OCI-LY1 (cell line): ENCODE data around the gene SIDT1.

Source experiments
- H2AFZ ChIP-seq: fragments of 200-600 bp; sonication (generic), shearing (Covaris generic); 2 replicates; pipeline ENCODE4 v1.6.0; 2014; ENCODE audit warnings: antibody characterized with exemption, mild to moderate bottlenecking, low read length
- H3F3A ChIP-seq: fragments of 200-600 bp; sonication (generic), shearing (Covaris generic); 2 replicates; pipeline ENCODE4 v1.6.0; 2014; ENCODE audit warnings: mild to moderate bottlenecking, antibody characterized with exemption, low read length, moderate library complexity; ENCODE audit not compliant: insufficient read depth
- H3K27ac ChIP-seq: fragments of 200-600 bp; sonication (generic); 2 replicates; pipeline ENCODE4 v1.5.1; 2014; ENCODE audit warnings: low read length, mixed run types, mild to moderate bottlenecking, low read depth; ENCODE audit not compliant: poor library complexity, severe bottlenecking
- H3K27me3 ChIP-seq: fragments of 200-600 bp; sonication (generic); 2 replicates; pipeline ENCODE4 v1.6.0; 2014; ENCODE audit warnings: antibody characterized with exemption, mild to moderate bottlenecking, low read length, moderate library complexity; ENCODE audit not compliant: insufficient read depth
- H3K36me3 ChIP-seq: fragments of 200-600 bp; sonication (generic); 2 replicates; pipeline ENCODE4 v1.6.1; 2014; ENCODE audit warnings: mild to moderate bottlenecking, antibody characterized with exemption, low read length, moderate library complexity, mixed read lengths; ENCODE audit not compliant: insufficient read depth
- H3K4me1 ChIP-seq: fragments of 200-600 bp; sonication (generic); 2 replicates; pipeline ENCODE4 v1.5.1; 2014; ENCODE audit warnings: mild to moderate bottlenecking, low read length, moderate library complexity; ENCODE audit not compliant: insufficient read depth, severe bottlenecking
- H3K4me2 ChIP-seq: fragments of 200-600 bp; sonication (generic), shearing (Covaris generic); 2 replicates; pipeline ENCODE4 v1.6.1; 2014; ENCODE audit warnings: low read length
- H3K4me3 ChIP-seq: fragments of 200-600 bp; sonication (generic); 2 replicates; pipeline ENCODE4 v1.5.1; 2014; ENCODE audit warnings: low read length, low read depth, mild to moderate bottlenecking, mixed read lengths; ENCODE audit not compliant: poor library complexity, severe bottlenecking
- H3K79me2 ChIP-seq: fragments of 200-600 bp; shearing (Covaris generic); 2 replicates; pipeline ENCODE4 v1.6.1; 2016; ENCODE audit warnings: mixed run types, low read length, mixed read lengths; ENCODE audit not compliant: insufficient read depth
- H3K9ac ChIP-seq: fragments of 200-600 bp; sonication (generic), shearing (Covaris generic); 2 replicates; pipeline ENCODE4 v1.6.1; 2014; ENCODE audit warnings: mild to moderate bottlenecking, low read length, mixed read lengths
- H3K9me2 ChIP-seq: fragments of 200-600 bp; sonication (generic), shearing (Covaris generic); 2 replicates; pipeline ENCODE4 v1.6.1; 2014; ENCODE audit warnings: low read depth, mild to moderate bottlenecking, low read length, mixed read lengths
- H3K9me3 ChIP-seq: fragments of 200-600 bp; shearing (Covaris generic); 2 replicates; pipeline ENCODE4 v1.6.1; 2014; ENCODE audit warnings: low read length, mixed read lengths
- H4K20me1 ChIP-seq: fragments of 200-600 bp; sonication (generic), shearing (Covaris generic); 2 replicates; pipeline ENCODE4 v1.6.0; 2016; ENCODE audit warnings: mild to moderate bottlenecking, low read length; ENCODE audit not compliant: insufficient read depth
- CTCF ChIP-seq: fragments of 200-600 bp; sonication (generic), shearing (Covaris generic); IDR thresholded peaks from 2 replicates; pipeline ENCODE4 v1.5.1; 2017; ENCODE audit warnings: mild to moderate bottlenecking, antibody characterized with exemption, low read length, moderate library complexity, mixed read lengths
- EZH2 ChIP-seq: fragments of 200-600 bp; sonication (generic), shearing (Covaris generic); IDR thresholded peaks from 2 replicates; pipeline ENCODE4 v1.8.0; 2017; ENCODE audit warnings: borderline replicate concordance, mixed run types, mild to moderate bottlenecking, antibody characterized with exemption, low read length, moderate library complexity, mixed read lengths

Gene SIDT1

GRCh38 chr3:113602256-113602655, 69.9 kb downstream of the SIDT1 start:
- Histone ChIP-seq H3K9ac (no peak overlapping the region), H3K9me2 (no peaks in the 10 kb centered on the region), H3K36me3 (no peaks in the 10 kb centered on the region), H3K4me1 (peaks cover 14% of the 10 kb centered on the region), H3K9me3 (no peaks in the 10 kb centered on the region), H2AFZ (no peak overlapping the region), H3K27ac (no peak overlapping the region), H3K27me3 (no peaks in the 10 kb centered on the region), H4K20me1 (no peaks in the 10 kb centered on the region), H3K4me3 (no peak overlapping the region), H3K4me2 (no peak overlapping the region), H3F3A (no peaks in the 10 kb centered on the region), H3K79me2 (no peaks in the 10 kb centered on the region)
- TF ChIP-seq CTCF (no peak), EZH2 (no peak)

GRCh38 chr3:113602836-113603235, 70.5 kb downstream of the SIDT1 start:
- Histone ChIP-seq H3K79me2 (no peaks in the 10 kb centered on the region), H3K9me3 (no peaks in the 10 kb centered on the region), H3K9ac (no peak overlapping the region), H4K20me1 (no peaks in the 10 kb centered on the region), H2AFZ (no peak overlapping the region), H3K4me1 (peaks cover 16% of the 10 kb centered on the region), H3K9me2 (no peaks in the 10 kb centered on the region), H3K27me3 (no peaks in the 10 kb centered on the region), H3K36me3 (no peaks in the 10 kb centered on the region), H3K4me3 (no peak overlapping the region), H3K27ac (no peak overlapping the region), H3K4me2 (no peak overlapping the region), H3F3A (no peaks in the 10 kb centered on the region)
- TF ChIP-seq EZH2 (no peak), CTCF (no peak)

GRCh38 chr3:113606539-113607218, 74.3 kb downstream of the SIDT1 start:
- no peaks in the 10 kb centered on the region for H3K27me3 ChIP-seq
- H3K4me3 ChIP-seq: no peak overlapping the region
- no peaks in the 10 kb centered on the region for H3K9me3 ChIP-seq
- no peak overlapping the region; the same call in 1 of the 2 replicates for H3K9ac ChIP-seq
- H3K4me1 ChIP-seq: peaks cover 16% of the 10 kb centered on the region
- H3K9me2 ChIP-seq: no peaks in the 10 kb centered on the region
- no peaks in the 10 kb centered on the region for H3F3A ChIP-seq
- H3K79me2 ChIP-seq: no peaks in the 10 kb centered on the region
- H3K36me3 ChIP-seq: no peaks in the 10 kb centered on the region
- H2AFZ ChIP-seq: no peak overlapping the region
- TF ChIP-seq EZH2: no peak
- no peak for TF ChIP-seq CTCF
- peak overlapping the region; percentile 45 for H3K27ac ChIP-seq
- H4K20me1 ChIP-seq: no peaks in the 10 kb centered on the region
- H3K4me2 ChIP-seq: peak overlapping the region; percentile 17; the same call in 1 of the 2 replicates
